HCT116 (cell line): Measurements from ENCODE around the gene KLHDC7A. TPM values are rescaled to one million over a fixed set of nuclear protein-coding genes. Genes with fewer than 3 reads are reported as not detected.

Experiments
- ATAC-seq: fragments of 200-7000 bp; cut with Tn5 transposase; 2 replicates; pipeline ENCODE4 v1.9.1; 2020; ENCODE audit warnings: mild to moderate bottlenecking, moderate library complexity
- BruUV-seq: library from RNA; stranded (reverse); fragments of 400-500 nt; replicated peaks from 2 replicates; lab custom pipeline; 2021; lab: Mats Ljungman, UMichigan
- CTCF ChIA-PET: fragments of 300-600 bp; sonication (Branson Sonifier 250); formaldehyde crosslinking; loops from one replicate; lab custom pipeline; 2021; ENCODE audit warnings: antibody characterized with exemption; lab: Charles Lee
- POLR2A ChIA-PET: fragments of 300-600, 350-600 bp; sonication (Branson Sonifier 250); formaldehyde crosslinking; loops from one replicate; lab custom pipeline; 2021; ENCODE audit warnings: antibody characterized with exemption; lab: Charles Lee
- RAD21 ChIA-PET, 2 experiments: fragments of 300-600 bp; sonication (Branson Sonifier 250); formaldehyde crosslinking; loops; one replicate each; lab custom pipeline; 2023; ENCODE audit warnings: low total read pairs in 2 of 2; ENCODE audit not compliant: uncharacterized antibody in 2 of 2, unreplicated experiment in 2 of 2, low non-redundant PET in 1 of 2; lab: Charles Lee
- DNase-seq: peaks from one replicate; pipeline ENCODE4 v3.0.0-alpha.2; 2010; ENCODE audit warnings: low read depth, low spot score
- H2AFZ ChIP-seq: fragments of 200-600 bp; shearing (Covaris generic), sonication (generic); 2 replicates; pipeline ENCODE4 v1.6.1; 2017; ENCODE audit warnings: low read depth, mixed run types, mixed read lengths, antibody characterized with exemption, low read length; ENCODE audit not compliant: poor library complexity, severe bottlenecking
- H3K27ac ChIP-seq: 2 replicates; pipeline ENCODE4 v1.5.1; 2012; ENCODE audit warnings: low read depth, low read length
- H3K27me3 ChIP-seq: fragments of 200-600 bp; sonication (generic); 2 replicates; pipeline ENCODE4 v1.6.1; 2016; ENCODE audit warnings: mixed run types, low read length, mixed read lengths; ENCODE audit not compliant: insufficient read depth
- H3K36me3 ChIP-seq, 2 experiments: fragments of 200-500 bp in 1 of 2; fragments of 200-600 bp in 1 of 2; sonication (Bioruptor generic) in 1 of 2; sonication (generic) in 1 of 2; 2 replicates each; pipeline versions ENCODE4 v1.5.1 to v1.6.1; 2014 to 2016; ENCODE audit warnings: low read length in 2 of 2, inconsistent platforms in 1 of 2, mixed read lengths in 1 of 2, mixed run types in 1 of 2; ENCODE audit not compliant: insufficient read depth in 2 of 2, control insufficient read depth in 1 of 2
- H3K4me1 ChIP-seq, 2 experiments: fragments of 200-600 bp in 1 of 2; sonication (generic) in 1 of 2; 2 replicates each; pipeline versions ENCODE4 v1.5.1 to v1.6.1; 2012 to 2017; ENCODE audit warnings: low read length in 2 of 2, inconsistent platforms in 1 of 2, mild to moderate bottlenecking in 1 of 2, mixed read lengths in 1 of 2, mixed run types in 1 of 2, moderate library complexity in 1 of 2; ENCODE audit not compliant: insufficient read depth in 2 of 2, control insufficient read depth in 1 of 2
- H3K4me2 ChIP-seq: fragments of 200-600 bp; sonication (generic); 2 replicates; pipeline ENCODE4 v1.6.1; 2017; ENCODE audit warnings: mixed run types, low read length, mixed read lengths
- H3K4me3 ChIP-seq, 2 experiments: fragments of 200-600 bp in 1 of 2; sonication (generic) in 1 of 2; replicated peaks in 1 of 2; 2 replicates each; pipeline ENCODE4 v1.5.1; 2011 to 2016; ENCODE audit warnings: low read length in 2 of 2, control low read depth in 1 of 2, low read depth in 1 of 2, mild to moderate bottlenecking in 1 of 2, mixed read lengths in 1 of 2, mixed run types in 1 of 2
- H3K79me2 ChIP-seq: fragments of 200-600 bp; sonication (generic); 2 replicates; pipeline ENCODE4 v1.6.1; 2017; ENCODE audit warnings: mild to moderate bottlenecking, mixed run types, low read length, moderate library complexity, mixed read lengths; ENCODE audit not compliant: insufficient read depth
- H3K9ac ChIP-seq: fragments of 200-600 bp; sonication (generic); 2 replicates; pipeline ENCODE4 v1.6.1; 2016; ENCODE audit warnings: low read length, mixed read lengths
- H3K9me2 ChIP-seq: fragments of 200-600 bp; sonication (generic), shearing (Covaris generic); 2 replicates; pipeline ENCODE4 v1.6.1; 2017; ENCODE audit warnings: mixed run types, mild to moderate bottlenecking, moderate library complexity; ENCODE audit not compliant: insufficient read depth
- H3K9me3 ChIP-seq, 2 experiments: fragments of 200-500 bp in 1 of 2; fragments of 200-600 bp in 1 of 2; sonication (Bioruptor generic) in 1 of 2; sonication (generic) in 1 of 2; 2 replicates each; pipeline ENCODE4 v1.6.1; 2014 to 2017; ENCODE audit warnings: low read length in 2 of 2, mixed read lengths in 2 of 2, inconsistent platforms in 1 of 2, low read depth in 1 of 2, mild to moderate bottlenecking in 1 of 2, mixed run types in 1 of 2, moderate library complexity in 1 of 2; ENCODE audit not compliant: control insufficient read depth in 1 of 2, insufficient read depth in 1 of 2
- H4K20me1 ChIP-seq: fragments of 200-600 bp; sonication (generic), shearing (Covaris generic); 2 replicates; pipeline ENCODE4 v1.6.1; 2017; ENCODE audit warnings: mixed run types, mild to moderate bottlenecking, moderate library complexity; ENCODE audit not compliant: insufficient read depth
- CBX3 ChIP-seq: IDR thresholded peaks from 2 replicates; pipeline ENCODE4 v1.6.1; 2012; ENCODE audit warnings: low read depth
- CEBPB ChIP-seq: IDR thresholded peaks from 2 replicates; pipeline ENCODE4 v1.6.1; 2012; ENCODE audit warnings: low read depth
- EGR1 ChIP-seq: IDR thresholded peaks from 2 replicates; pipeline ENCODE4 v1.6.1; 2012; ENCODE audit warnings: low read depth
- ELF1 ChIP-seq: IDR thresholded peaks from 2 replicates; pipeline ENCODE4 v1.6.1; 2012; ENCODE audit warnings: low read depth, borderline replicate concordance
- EZH2 ChIP-seq: fragments of 200-600 bp; sonication (generic); IDR thresholded peaks from 2 replicates; pipeline ENCODE4 v1.6.1; 2017; ENCODE audit warnings: antibody characterized with exemption, mixed run types
- EZH2phosphoT487 ChIP-seq: fragments of 200-600 bp; IDR thresholded peaks from 2 replicates; pipeline ENCODE4 v1.6.1; 2018; ENCODE audit warnings: antibody characterized with exemption, borderline replicate concordance
- FOSL1 ChIP-seq: IDR thresholded peaks from 2 replicates; pipeline ENCODE4 v1.6.1; 2012; ENCODE audit warnings: low read depth
- JUND ChIP-seq: IDR thresholded peaks from 2 replicates; pipeline ENCODE4 v1.6.1; 2012
- POLR2A ChIP-seq: IDR thresholded peaks from 2 replicates; pipeline ENCODE4 v1.7.0; 2011; ENCODE audit warnings: borderline replicate concordance; ENCODE audit not compliant: insufficient read depth, insufficient read length; ENCODE audit errors: extremely low read depth
- POLR2AphosphoS5 ChIP-seq: IDR thresholded peaks from 2 replicates; pipeline ENCODE4 v1.6.1; 2011; ENCODE audit warnings: mild to moderate bottlenecking, low read depth, low read length, moderate library complexity
- RAD21 ChIP-seq: IDR thresholded peaks from 2 replicates; pipeline ENCODE4 v1.6.1; 2012; ENCODE audit warnings: low read depth, mild to moderate bottlenecking
- SP1 ChIP-seq: IDR thresholded peaks from 2 replicates; pipeline ENCODE4 v1.6.1; 2012; ENCODE audit warnings: low read depth
- TCF7L2 ChIP-seq: IDR thresholded peaks from 2 replicates; pipeline ENCODE4 v1.7.0; 2011; ENCODE audit warnings: borderline replicate concordance, inconsistent platforms; ENCODE audit not compliant: insufficient read depth, insufficient read length; ENCODE audit errors: extremely low read depth
- YY1 ChIP-seq: IDR thresholded peaks from 2 replicates; pipeline ENCODE4 v1.6.1; 2011; ENCODE audit warnings: low read length, low read depth, moderate library complexity, mild to moderate bottlenecking; ENCODE audit not compliant: insufficient replicate concordance; ENCODE audit errors: extremely low read depth
- ZFX ChIP-seq: fragments of 450-650 bp; IDR thresholded peaks from 2 replicates; pipeline ENCODE4 v1.6.1; 2017
- ZNF274 ChIP-seq: fragments of 200-500 bp; sonication (Bioruptor generic); IDR thresholded peaks from 2 replicates; pipeline ENCODE4 v1.6.1; 2014; ENCODE audit warnings: mild to moderate bottlenecking, low read depth, low read length, inconsistent platforms
- intact Hi-C: fragments of 100-400 bp; cut with micrococcal nuclease; formaldehyde crosslinking; loops from 2 replicates; pipeline ENCODE4 v1.10.0; 2022
- total RNA-seq: library from RNA; stranded (reverse); gene quantifications from one replicate; pipeline ENCODE4 v1.2.1, GENCODE V29; 2021; ENCODE audit not compliant: unreplicated experiment
- TF ChIP-seq, protein P1 (sequence below): IDR thresholded peaks from 2 replicates; pipeline ENCODE4 v1.6.1; 2012
- TF ChIP-seq, protein P2 (sequence below): IDR thresholded peaks from 2 replicates; pipeline ENCODE4 v1.6.1; 2011; ENCODE audit warnings: mild to moderate bottlenecking, low read length, moderate library complexity; ENCODE audit not compliant: insufficient replicate concordance; ENCODE audit errors: extremely low read depth
- TF ChIP-seq, protein P3 (sequence below): IDR thresholded peaks from 2 replicates; pipeline ENCODE4 v1.6.1; 2012
- TF ChIP-seq, protein P4 (sequence below): IDR thresholded peaks from 2 replicates; pipeline ENCODE4 v1.6.1; 2012; ENCODE audit warnings: low read depth

KLHDC7A gene
- total RNA-seq, 1 experiment from 2014 or later: 0.30 TPM

- Histone ChIP-seq H3K27ac (no peak overlapping the region), H4K20me1 (no peaks in the 10 kb centered on the region), H3K4me3 (no peak overlapping the region), H3K9me3 (no peaks in the 10 kb centered on the region), H3K4me1 (peaks cover 7 to 11% of the 10 kb centered on the region in 2 experiments; a peak in 3 of 4 replicates), H2AFZ (no peak overlapping the region), H3K9ac (no peak overlapping the region), H3K27me3 (peaks cover 55% of the 10 kb centered on the region), H3K36me3 (no peaks in the 10 kb centered on the region), H3K4me2 (no peak overlapping the region), H3K9me2 (no peaks in the 10 kb centered on the region), H3K79me2 (no peaks in the 10 kb centered on the region)
- ChIA-PET POLR2A (no interaction called here), CTCF (no interaction called here), RAD21 (no interaction called here)
- ATAC-seq: no peak
- BruUV-seq: no TSS peak
- TF ChIP-seq POLR2AphosphoS5 (no peak), TCF7L2 (no peak), ZFX (no peak), CBX3 (no peak), EZH2 (no peak), JUND (no peak), RAD21 (no peak), EGR1 (no peak), FOSL1 (no peak), YY1 (no peak), POLR2A (no peak), CEBPB (no peak), ZNF274 (no peak), SP1 (no peak), ELF1 (no peak), EZH2phosphoT487 (no peak)
- TF ChIP-seq, protein P1, sequence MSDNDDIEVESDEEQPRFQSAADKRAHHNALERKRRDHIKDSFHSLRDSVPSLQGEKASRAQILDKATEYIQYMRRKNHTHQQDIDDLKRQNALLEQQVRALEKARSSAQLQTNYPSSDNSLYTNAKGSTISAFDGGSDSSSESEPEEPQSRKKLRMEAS: no peak
- TF ChIP-seq, protein P2, sequence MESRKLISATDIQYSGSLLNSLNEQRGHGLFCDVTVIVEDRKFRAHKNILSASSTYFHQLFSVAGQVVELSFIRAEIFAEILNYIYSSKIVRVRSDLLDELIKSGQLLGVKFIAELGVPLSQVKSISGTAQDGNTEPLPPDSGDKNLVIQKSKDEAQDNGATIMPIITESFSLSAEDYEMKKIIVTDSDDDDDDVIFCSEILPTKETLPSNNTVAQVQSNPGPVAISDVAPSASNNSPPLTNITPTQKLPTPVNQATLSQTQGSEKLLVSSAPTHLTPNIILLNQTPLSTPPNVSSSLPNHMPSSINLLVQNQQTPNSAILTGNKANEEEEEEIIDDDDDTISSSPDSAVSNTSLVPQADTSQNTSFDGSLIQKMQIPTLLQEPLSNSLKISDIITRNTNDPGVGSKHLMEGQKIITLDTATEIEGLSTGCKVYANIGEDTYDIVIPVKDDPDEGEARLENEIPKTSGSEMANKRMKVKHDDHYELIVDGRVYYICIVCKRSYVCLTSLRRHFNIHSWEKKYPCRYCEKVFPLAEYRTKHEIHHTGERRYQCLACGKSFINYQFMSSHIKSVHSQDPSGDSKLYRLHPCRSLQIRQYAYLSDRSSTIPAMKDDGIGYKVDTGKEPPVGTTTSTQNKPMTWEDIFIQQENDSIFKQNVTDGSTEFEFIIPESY: no peak
- TF ChIP-seq, protein P3, sequence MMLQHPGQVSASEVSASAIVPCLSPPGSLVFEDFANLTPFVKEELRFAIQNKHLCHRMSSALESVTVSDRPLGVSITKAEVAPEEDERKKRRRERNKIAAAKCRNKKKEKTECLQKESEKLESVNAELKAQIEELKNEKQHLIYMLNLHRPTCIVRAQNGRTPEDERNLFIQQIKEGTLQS: no peak
- TF ChIP-seq, protein P4, sequence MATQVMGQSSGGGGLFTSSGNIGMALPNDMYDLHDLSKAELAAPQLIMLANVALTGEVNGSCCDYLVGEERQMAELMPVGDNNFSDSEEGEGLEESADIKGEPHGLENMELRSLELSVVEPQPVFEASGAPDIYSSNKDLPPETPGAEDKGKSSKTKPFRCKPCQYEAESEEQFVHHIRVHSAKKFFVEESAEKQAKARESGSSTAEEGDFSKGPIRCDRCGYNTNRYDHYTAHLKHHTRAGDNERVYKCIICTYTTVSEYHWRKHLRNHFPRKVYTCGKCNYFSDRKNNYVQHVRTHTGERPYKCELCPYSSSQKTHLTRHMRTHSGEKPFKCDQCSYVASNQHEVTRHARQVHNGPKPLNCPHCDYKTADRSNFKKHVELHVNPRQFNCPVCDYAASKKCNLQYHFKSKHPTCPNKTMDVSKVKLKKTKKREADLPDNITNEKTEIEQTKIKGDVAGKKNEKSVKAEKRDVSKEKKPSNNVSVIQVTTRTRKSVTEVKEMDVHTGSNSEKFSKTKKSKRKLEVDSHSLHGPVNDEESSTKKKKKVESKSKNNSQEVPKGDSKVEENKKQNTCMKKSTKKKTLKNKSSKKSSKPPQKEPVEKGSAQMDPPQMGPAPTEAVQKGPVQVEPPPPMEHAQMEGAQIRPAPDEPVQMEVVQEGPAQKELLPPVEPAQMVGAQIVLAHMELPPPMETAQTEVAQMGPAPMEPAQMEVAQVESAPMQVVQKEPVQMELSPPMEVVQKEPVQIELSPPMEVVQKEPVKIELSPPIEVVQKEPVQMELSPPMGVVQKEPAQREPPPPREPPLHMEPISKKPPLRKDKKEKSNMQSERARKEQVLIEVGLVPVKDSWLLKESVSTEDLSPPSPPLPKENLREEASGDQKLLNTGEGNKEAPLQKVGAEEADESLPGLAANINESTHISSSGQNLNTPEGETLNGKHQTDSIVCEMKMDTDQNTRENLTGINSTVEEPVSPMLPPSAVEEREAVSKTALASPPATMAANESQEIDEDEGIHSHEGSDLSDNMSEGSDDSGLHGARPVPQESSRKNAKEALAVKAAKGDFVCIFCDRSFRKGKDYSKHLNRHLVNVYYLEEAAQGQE: no peak
- no peak for DNase-seq
- intact Hi-C loops: no loop called here
These were observed 54.1 kb downstream of the KLHDC7A start for GRCh38 chr1:18534810-18535205.
